WTC11 (cell line): Measurements from ENCODE around the gene AMIGO1.

Source experiments
- CTCF ChIP-seq: fragments of 200-600 bp; IDR thresholded peaks from 2 replicates; pipeline ENCODE4 v1.8.0; 2022; ENCODE audit warnings: antibody characterized with exemption
- E2F1 ChIP-seq: sonication (generic); formaldehyde crosslinking; IDR thresholded peaks from 2 replicates; pipeline ENCODE4 v1.8.0; 2022; ENCODE audit warnings: mild to moderate bottlenecking, missing genetic modification reagents

GRCh38 chr1:109493227-109493626 lies 16.3 kb downstream of the AMIGO1 start:
- TF ChIP-seq CTCF (no peak), E2F1 (no peak)
